HCT116 (cell line): Measurements from ENCODE around the gene SMIM41. TPM values are rescaled to one million over a fixed set of nuclear protein-coding genes. Genes with fewer than 3 reads are reported as not detected.

ENCODE experiments used
- ATAC-seq: fragments of 200-7000 bp; cut with Tn5 transposase; 2 replicates; pipeline ENCODE4 v1.9.1; 2020; ENCODE audit warnings: mild to moderate bottlenecking, moderate library complexity
- BruUV-seq: library from RNA; stranded (reverse); fragments of 400-500 nt; replicated peaks from 2 replicates; lab custom pipeline; 2021; lab: Mats Ljungman, UMichigan
- CTCF ChIA-PET: fragments of 300-600 bp; sonication (Branson Sonifier 250); formaldehyde crosslinking; loops from one replicate; lab custom pipeline; 2021; ENCODE audit warnings: antibody characterized with exemption; lab: Charles Lee
- POLR2A ChIA-PET: fragments of 300-600, 350-600 bp; sonication (Branson Sonifier 250); formaldehyde crosslinking; loops from one replicate; lab custom pipeline; 2021; ENCODE audit warnings: antibody characterized with exemption; lab: Charles Lee
- RAD21 ChIA-PET, 2 experiments: fragments of 300-600 bp; sonication (Branson Sonifier 250); formaldehyde crosslinking; loops; one replicate each; lab custom pipeline; 2023; ENCODE audit warnings: low total read pairs in 2 of 2; ENCODE audit not compliant: uncharacterized antibody in 2 of 2, unreplicated experiment in 2 of 2, low non-redundant PET in 1 of 2; lab: Charles Lee
- DNase-seq: peaks from one replicate; pipeline ENCODE4 v3.0.0-alpha.2; 2010; ENCODE audit warnings: low read depth, low spot score
- H2AFZ ChIP-seq: fragments of 200-600 bp; shearing (Covaris generic), sonication (generic); 2 replicates; pipeline ENCODE4 v1.6.1; 2017; ENCODE audit warnings: low read depth, mixed run types, mixed read lengths, antibody characterized with exemption, low read length; ENCODE audit not compliant: poor library complexity, severe bottlenecking
- H3K27ac ChIP-seq: 2 replicates; pipeline ENCODE4 v1.5.1; 2012; ENCODE audit warnings: low read depth, low read length
- H3K27me3 ChIP-seq: fragments of 200-600 bp; sonication (generic); 2 replicates; pipeline ENCODE4 v1.6.1; 2016; ENCODE audit warnings: mixed run types, low read length, mixed read lengths; ENCODE audit not compliant: insufficient read depth
- H3K36me3 ChIP-seq, 2 experiments: fragments of 200-500 bp in 1 of 2; fragments of 200-600 bp in 1 of 2; sonication (Bioruptor generic) in 1 of 2; sonication (generic) in 1 of 2; 2 replicates each; pipeline versions ENCODE4 v1.5.1 to v1.6.1; 2014 to 2016; ENCODE audit warnings: low read length in 2 of 2, inconsistent platforms in 1 of 2, mixed read lengths in 1 of 2, mixed run types in 1 of 2; ENCODE audit not compliant: insufficient read depth in 2 of 2, control insufficient read depth in 1 of 2
- H3K4me1 ChIP-seq, 2 experiments: fragments of 200-600 bp in 1 of 2; sonication (generic) in 1 of 2; 2 replicates each; pipeline versions ENCODE4 v1.5.1 to v1.6.1; 2012 to 2017; ENCODE audit warnings: low read length in 2 of 2, inconsistent platforms in 1 of 2, mild to moderate bottlenecking in 1 of 2, mixed read lengths in 1 of 2, mixed run types in 1 of 2, moderate library complexity in 1 of 2; ENCODE audit not compliant: insufficient read depth in 2 of 2, control insufficient read depth in 1 of 2
- H3K4me2 ChIP-seq: fragments of 200-600 bp; sonication (generic); 2 replicates; pipeline ENCODE4 v1.6.1; 2017; ENCODE audit warnings: mixed run types, low read length, mixed read lengths
- H3K4me3 ChIP-seq, 2 experiments: fragments of 200-600 bp in 1 of 2; sonication (generic) in 1 of 2; replicated peaks in 1 of 2; 2 replicates each; pipeline ENCODE4 v1.5.1; 2011 to 2016; ENCODE audit warnings: low read length in 2 of 2, control low read depth in 1 of 2, low read depth in 1 of 2, mild to moderate bottlenecking in 1 of 2, mixed read lengths in 1 of 2, mixed run types in 1 of 2
- H3K79me2 ChIP-seq: fragments of 200-600 bp; sonication (generic); 2 replicates; pipeline ENCODE4 v1.6.1; 2017; ENCODE audit warnings: mild to moderate bottlenecking, mixed run types, low read length, moderate library complexity, mixed read lengths; ENCODE audit not compliant: insufficient read depth
- H3K9ac ChIP-seq: fragments of 200-600 bp; sonication (generic); 2 replicates; pipeline ENCODE4 v1.6.1; 2016; ENCODE audit warnings: low read length, mixed read lengths
- H3K9me2 ChIP-seq: fragments of 200-600 bp; sonication (generic), shearing (Covaris generic); 2 replicates; pipeline ENCODE4 v1.6.1; 2017; ENCODE audit warnings: mixed run types, mild to moderate bottlenecking, moderate library complexity; ENCODE audit not compliant: insufficient read depth
- H3K9me3 ChIP-seq, 2 experiments: fragments of 200-500 bp in 1 of 2; fragments of 200-600 bp in 1 of 2; sonication (Bioruptor generic) in 1 of 2; sonication (generic) in 1 of 2; 2 replicates each; pipeline ENCODE4 v1.6.1; 2014 to 2017; ENCODE audit warnings: low read length in 2 of 2, mixed read lengths in 2 of 2, inconsistent platforms in 1 of 2, low read depth in 1 of 2, mild to moderate bottlenecking in 1 of 2, mixed run types in 1 of 2, moderate library complexity in 1 of 2; ENCODE audit not compliant: control insufficient read depth in 1 of 2, insufficient read depth in 1 of 2
- H4K20me1 ChIP-seq: fragments of 200-600 bp; sonication (generic), shearing (Covaris generic); 2 replicates; pipeline ENCODE4 v1.6.1; 2017; ENCODE audit warnings: mixed run types, mild to moderate bottlenecking, moderate library complexity; ENCODE audit not compliant: insufficient read depth
- EZH2 ChIP-seq: fragments of 200-600 bp; sonication (generic); IDR thresholded peaks from 2 replicates; pipeline ENCODE4 v1.6.1; 2017; ENCODE audit warnings: antibody characterized with exemption, mixed run types
- intact Hi-C: fragments of 100-400 bp; cut with micrococcal nuclease; formaldehyde crosslinking; loops from 2 replicates; pipeline ENCODE4 v1.10.0; 2022
- total RNA-seq: library from RNA; stranded (reverse); gene quantifications from one replicate; pipeline ENCODE4 v1.2.1, GENCODE V29; 2021; ENCODE audit not compliant: unreplicated experiment
- TF ChIP-seq, protein P1 (sequence below), 3 experiments: fragments of 200-600 bp in 1 of 3; sonication (generic) in 1 of 3; IDR thresholded peaks in 2 of 3; conservative IDR thresholded peaks in 1 of 3; 2 replicates each; pipeline ENCODE4 v1.5.1; 2012 to 2017; ENCODE audit warnings: low read depth in 2 of 3, low read length in 2 of 3, antibody characterized with exemption in 1 of 3, borderline replicate concordance in 1 of 3, control low read depth in 1 of 3, mild to moderate bottlenecking in 1 of 3, mixed read lengths in 1 of 3, mixed run types in 1 of 3, moderate library complexity in 1 of 3; ENCODE audit not compliant: insufficient read depth in 1 of 3

SMIM41 gene
- total RNA-seq, 1 experiment from 2014 or later, result not detected

DNA sequence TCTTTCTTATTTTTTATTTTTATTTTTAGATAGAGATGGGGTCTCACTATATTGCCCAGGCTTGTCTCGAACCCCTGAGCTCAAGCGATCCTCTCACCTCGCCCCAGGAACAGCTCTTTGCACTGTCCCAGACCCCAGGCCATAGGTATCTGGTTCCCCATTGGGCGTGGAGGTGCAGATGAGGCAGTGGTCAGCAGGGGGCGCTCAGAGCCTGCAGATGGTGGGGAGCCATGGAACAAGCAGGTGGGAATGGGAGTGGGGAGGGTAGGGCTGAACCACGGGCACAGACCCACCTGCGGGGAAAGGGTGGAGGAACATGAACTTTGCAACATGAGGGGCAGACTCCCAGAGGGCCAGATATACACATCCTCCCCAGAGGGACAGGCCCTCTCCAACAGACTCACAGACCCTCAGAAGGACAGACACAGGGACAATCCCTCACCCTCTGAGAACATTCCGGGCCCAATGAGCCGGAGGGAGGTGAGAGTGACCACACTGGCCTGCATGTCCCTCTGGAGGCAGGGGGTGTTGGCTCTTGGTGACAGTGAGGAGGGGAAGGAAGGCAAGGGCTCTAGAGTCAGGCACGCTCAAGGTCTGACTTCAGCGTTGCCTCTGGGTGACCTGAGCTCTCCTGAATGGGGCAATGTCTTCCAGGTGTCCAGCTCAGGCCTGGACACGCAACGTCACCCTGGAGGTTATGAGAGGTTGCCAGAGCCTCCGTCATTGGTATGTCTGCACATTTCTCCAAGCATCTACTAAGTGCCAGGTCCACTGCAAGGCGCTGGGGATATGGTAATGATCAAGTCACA, 77.5 kb downstream of the SMIM41 start:
- POLR2A ChIA-PET, result interaction anchor here (0.8 to 1.5 kb wide), 4 partner anchors 8 to 171 kb away, joined by 3 to 7 read pairs (median 3); no protein-coding TSS in a partner anchor
- H3K27me3 ChIP-seq, result no peaks in the 10 kb centered on the region
- BruUV-seq, result no TSS peak
- no peaks in the 10 kb centered on the region for H3K36me3 ChIP-seq
- no peaks in the 10 kb centered on the region for H3K9me3 ChIP-seq
- no peak overlapping the region for H3K4me3 ChIP-seq
- intact Hi-C loops, result loop anchor here (1.0 to 5.0 kb wide), 4 partner anchors 170 to 425 kb away; no protein-coding TSS in a partner anchor
- CTCF ChIA-PET, result interaction anchor here (0.6 to 3.5 kb wide), 23 partner anchors 9 to 723 kb away, joined by 3 to 25 read pairs (median 5); no protein-coding TSS in a partner anchor
- no peak overlapping the region for H3K27ac ChIP-seq
- no peaks in the 10 kb centered on the region for H4K20me1 ChIP-seq
- RAD21 ChIA-PET, result interaction anchor here (0.6 to 2.1 kb wide), 14 partner anchors 8 to 824 kb away, joined by 3 to 8 read pairs (median 3); no protein-coding TSS in a partner anchor
- peak overlapping the region; percentile 3; the same call in 1 of the 2 replicates for H3K4me2 ChIP-seq
- DNase-seq (no peak), ATAC-seq (peak; percentile 67)
- no peak for TF ChIP-seq EZH2
- TF ChIP-seq, protein P1, sequence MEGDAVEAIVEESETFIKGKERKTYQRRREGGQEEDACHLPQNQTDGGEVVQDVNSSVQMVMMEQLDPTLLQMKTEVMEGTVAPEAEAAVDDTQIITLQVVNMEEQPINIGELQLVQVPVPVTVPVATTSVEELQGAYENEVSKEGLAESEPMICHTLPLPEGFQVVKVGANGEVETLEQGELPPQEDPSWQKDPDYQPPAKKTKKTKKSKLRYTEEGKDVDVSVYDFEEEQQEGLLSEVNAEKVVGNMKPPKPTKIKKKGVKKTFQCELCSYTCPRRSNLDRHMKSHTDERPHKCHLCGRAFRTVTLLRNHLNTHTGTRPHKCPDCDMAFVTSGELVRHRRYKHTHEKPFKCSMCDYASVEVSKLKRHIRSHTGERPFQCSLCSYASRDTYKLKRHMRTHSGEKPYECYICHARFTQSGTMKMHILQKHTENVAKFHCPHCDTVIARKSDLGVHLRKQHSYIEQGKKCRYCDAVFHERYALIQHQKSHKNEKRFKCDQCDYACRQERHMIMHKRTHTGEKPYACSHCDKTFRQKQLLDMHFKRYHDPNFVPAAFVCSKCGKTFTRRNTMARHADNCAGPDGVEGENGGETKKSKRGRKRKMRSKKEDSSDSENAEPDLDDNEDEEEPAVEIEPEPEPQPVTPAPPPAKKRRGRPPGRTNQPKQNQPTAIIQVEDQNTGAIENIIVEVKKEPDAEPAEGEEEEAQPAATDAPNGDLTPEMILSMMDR (IDR thresholded peaks at IDR 0.05 in 2 of 3, conservative IDR thresholded peaks at IDR 0.05 in 1 of 3; ENCODE audit: borderline replicate concordance in 1 of 3, insufficient read depth in 1 of 3, low read depth in 2 of 3, low read length in 2 of 3), result peak in 2 of 3 experiments; percentile 95 to 98; a peak in 4 of 6 replicates
- H3K9me2 ChIP-seq, result no peaks in the 10 kb centered on the region
- peak overlapping the region; percentile 12 for H3K9ac ChIP-seq
- H3K79me2 ChIP-seq, result no peaks in the 10 kb centered on the region
- H2AFZ ChIP-seq, result no peak overlapping the region
- H3K4me1 ChIP-seq, result peaks cover 27 to 64% of the 10 kb centered on the region in 2 experiments
